Aorta (tissue), 5 donors: ENCODE results near the gene NDUFS7. TPM values are rescaled to one million over a fixed set of nuclear protein-coding genes. Genes with fewer than 3 reads are reported as not detected.

Experiments used
- ATAC-seq: fragments of 200-7000 bp; cut with Tn5 transposase; one replicate; pipeline ENCODE4 v1.9.1; 2022; ENCODE audit warnings: moderate library complexity; ENCODE audit not compliant: low FRiP score
- DNase-seq, 2 donors: peaks; one replicate each; pipeline ENCODE4 v3.0.0-alpha.2; 2020
- H3K27ac ChIP-seq, 2 donors: one replicate each; pipeline ENCODE4 v1.5.1; 2013; ENCODE audit warnings: low read length in 2 of 2, mild to moderate bottlenecking in 2 of 2, moderate library complexity in 2 of 2, control low read depth in 1 of 2, inconsistent platforms in 1 of 2, low read depth in 1 of 2
- H3K27me3 ChIP-seq, 2 donors: one replicate each; pipeline ENCODE4 v1.6.1; 2013; ENCODE audit warnings: control low read depth in 1 of 2, low read length in 1 of 2, mild to moderate bottlenecking in 1 of 2, moderate library complexity in 1 of 2; ENCODE audit not compliant: insufficient read depth in 2 of 2, control insufficient read depth in 1 of 2
- H3K36me3 ChIP-seq, 2 donors: one replicate each; pipeline ENCODE4 v1.6.1; 2013; ENCODE audit warnings: control low read depth in 1 of 2, low read length in 1 of 2, mild to moderate bottlenecking in 1 of 2; ENCODE audit not compliant: insufficient read depth in 2 of 2, control insufficient read depth in 1 of 2
- H3K4me1 ChIP-seq, 2 donors: one replicate each; pipeline ENCODE4 v1.6.1; 2013; ENCODE audit warnings: low read length in 2 of 2, control low read depth in 1 of 2, mild to moderate bottlenecking in 1 of 2, moderate library complexity in 1 of 2; ENCODE audit not compliant: insufficient read depth in 2 of 2, control insufficient read depth in 1 of 2
- H3K4me3 ChIP-seq, 2 donors: one replicate each; pipeline ENCODE4 v1.5.1; 2013; ENCODE audit warnings: low read length in 2 of 2, control low read depth in 1 of 2, mild to moderate bottlenecking in 1 of 2
- H3K9me3 ChIP-seq: one replicate; pipeline ENCODE4 v1.6.1; 2013; ENCODE audit warnings: mild to moderate bottlenecking, low read length; ENCODE audit not compliant: control insufficient read depth
- WGBS, 2 donors: extraction: QIAGEN DNeasy Blood & Tissue Kit; methylation state at CpG; one replicate each; pipeline ENCODE4 v1.1.7; 2013; 5-methylcytosine and 5-hydroxymethylcytosine counted together
- intact Hi-C, 2 donors: fragments of 100-400 bp; cut with DNase I; formaldehyde crosslinking; loops; one replicate each; pipeline versions ENCODE4 v1.14.2 to v1.15.0; 2022
- polyA plus RNA-seq, 2 donors: library from polyadenylated mRNA; stranded (reverse); fragments of 200-250 nt; gene quantifications; one replicate each; pipeline ENCODE4 v1.2.3, GENCODE V29; 2013
- total RNA-seq, 2 donors: library from RNA; stranded (reverse); fragmentation: NEBNext Ultra II Directional; extraction: Animal tissue kit (Norgen Biotek cat#: 25700); gene quantifications; one replicate each; pipeline ENCODE4 v1.2.1, GENCODE V29; 2021
- donor health status: healthy with polysubstance abuse.
- donor health status: Bipolar disorder and iron deficiency.
- donor health status: DM: no; HTN: no; CAD: no.
- donor health status: DM: no; HTN: no; CAD: no.
- donor health status: DM: yes; HTN: yes; CAD: no.

NDUFS7 gene
- total and polyA plus RNA-seq, 4 donors = 47.7 to 105 (median 60.2) TPM

DNA sequence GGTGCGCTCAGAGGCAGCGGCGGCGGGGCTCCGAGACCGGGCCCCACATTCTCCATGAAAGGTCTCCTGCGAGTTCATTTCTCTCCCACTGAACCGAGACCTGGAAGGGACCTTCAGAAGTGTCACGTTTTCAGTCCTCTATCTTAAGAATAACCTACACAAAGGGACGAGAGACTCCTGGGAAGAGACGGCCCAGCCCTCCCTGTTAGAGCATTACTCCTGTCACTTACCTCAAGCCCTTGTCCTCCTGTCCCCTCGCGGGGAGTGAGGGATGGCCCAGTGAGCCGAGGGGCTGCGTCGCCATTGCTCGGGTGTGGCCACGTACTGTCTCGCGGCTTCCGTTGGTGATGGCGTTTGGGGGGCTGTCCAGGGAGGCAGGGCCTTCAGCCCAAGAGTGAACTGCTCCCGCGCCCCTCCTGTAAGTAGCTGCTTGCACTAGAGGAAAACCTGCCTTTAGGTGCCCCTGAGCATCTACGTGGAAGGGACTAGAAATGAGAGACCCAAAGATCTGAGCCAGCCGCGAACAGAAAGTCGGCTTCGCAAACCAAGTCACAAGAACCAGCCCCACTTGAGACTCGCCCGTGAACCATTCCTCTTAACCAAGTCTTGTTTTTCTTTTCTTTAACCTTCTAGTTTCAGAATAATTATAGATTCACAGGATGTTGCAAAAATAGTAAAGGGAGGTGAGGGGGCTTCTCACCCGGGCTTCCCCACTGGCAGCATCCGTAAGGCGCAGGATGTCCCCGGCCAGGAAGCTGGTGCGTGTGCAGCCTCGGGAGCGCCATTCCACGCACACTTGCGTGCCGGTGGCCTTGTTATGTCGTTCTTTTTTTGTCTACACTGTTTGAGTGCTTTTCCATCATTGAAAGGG is 21.1 kb upstream of the NDUFS7 start:
- no peak for ATAC-seq
- Histone ChIP-seq H3K4me1 (no peaks in the 10 kb centered on the region), H3K36me3 (peaks cover 0 to 1% of the 10 kb centered on the region in 2 donors), H3K27ac (no peak overlapping the region), H3K9me3 (no peaks in the 10 kb centered on the region), H3K4me3 (no peak overlapping the region), H3K27me3 (no peaks in the 10 kb centered on the region)
- 92% methylated on average over 42 of the region's 42 CpGs for WGBS, 2 donors
- intact Hi-C loops = no loop called here
- DNase-seq = no peak

- no peaks in the 10 kb centered on the region for H3K27me3 ChIP-seq
- H3K4me3 ChIP-seq = no peak overlapping the region
- H3K36me3 ChIP-seq = no peaks in the 10 kb centered on the region
- H3K4me1 ChIP-seq = no peaks in the 10 kb centered on the region
- H3K27ac ChIP-seq = no peak overlapping the region
- 83 to 86% methylated on average over 10 of the region's 10 CpGs for WGBS, 2 donors
- DNase-seq (no peak), ATAC-seq (no peak)
- H3K9me3 ChIP-seq = no peaks in the 10 kb centered on the region
- intact Hi-C loops = no loop called here
These were observed 20.1 kb upstream of the NDUFS7 start for GRCh38 chr19:1363599-1363998.

GRCh38 chr19:1364070-1364704 is 19.5 kb upstream of the NDUFS7 start:
- intact Hi-C loops = no loop called here
- no peaks in the 10 kb centered on the region for H3K36me3 ChIP-seq
- DNase-seq = no peak
- H3K27ac ChIP-seq = no peak overlapping the region
- no peak for ATAC-seq
- H3K9me3 ChIP-seq = no peaks in the 10 kb centered on the region
- H3K4me1 ChIP-seq = no peaks in the 10 kb centered on the region
- H3K27me3 ChIP-seq = no peaks in the 10 kb centered on the region
- WGBS, 2 donors = 79 to 83% methylated on average over 15 of the region's 15 CpGs
- H3K4me3 ChIP-seq = no peak overlapping the region

DNA sequence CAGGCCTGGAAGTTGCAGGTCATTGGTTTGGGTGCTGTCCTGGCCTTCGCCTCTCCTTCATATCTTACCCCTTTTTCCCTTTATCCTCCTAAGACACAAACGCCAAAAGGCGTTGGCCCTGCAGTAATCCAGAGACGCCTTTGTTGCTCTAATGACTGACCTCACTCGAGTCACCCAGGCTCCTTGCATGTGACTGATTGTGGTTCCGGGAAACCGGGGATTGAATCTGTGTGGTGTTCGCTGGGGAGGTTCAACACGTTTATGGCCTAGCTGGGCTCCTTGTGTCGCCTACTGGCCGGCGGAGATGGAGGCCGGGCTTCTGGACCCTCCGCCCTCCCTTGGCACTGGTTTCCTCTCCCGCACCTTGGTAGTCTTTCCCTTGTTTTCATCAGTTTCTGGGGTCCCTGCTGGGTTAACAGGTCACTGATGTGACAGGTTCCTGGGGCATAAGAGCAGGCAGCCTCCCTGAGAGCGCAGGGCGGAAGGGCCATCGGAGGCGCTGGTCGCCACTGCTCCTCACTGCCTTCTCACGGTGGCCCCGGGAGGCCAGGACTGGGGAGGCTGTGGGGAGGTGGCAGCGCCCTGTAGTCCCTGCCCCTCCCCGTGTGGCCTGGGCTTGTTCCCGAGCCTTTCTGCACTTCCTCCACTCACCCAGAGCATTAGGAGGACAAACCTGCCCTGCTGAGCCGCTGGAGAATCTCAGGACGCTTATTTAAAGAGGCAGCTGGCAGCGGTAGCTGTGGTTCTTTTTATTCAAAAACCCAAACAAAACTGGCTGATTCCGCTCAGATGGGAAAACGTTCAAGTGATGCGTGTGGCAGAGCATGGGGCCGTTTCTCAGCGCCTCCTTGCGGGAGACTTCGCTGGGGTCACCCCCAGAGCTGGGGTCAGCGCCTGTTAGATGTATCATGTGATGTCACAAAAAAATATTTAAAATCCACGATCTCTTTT is 18.1 kb upstream of the NDUFS7 start:
- no peak for DNase-seq
- intact Hi-C loops = no loop called here
- no peaks in the 10 kb centered on the region for H3K9me3 ChIP-seq
- no peaks in the 10 kb centered on the region for H3K4me1 ChIP-seq
- no peak for ATAC-seq
- WGBS, 2 donors = 87 to 91% methylated on average over 37 of the region's 37 CpGs
- no peak overlapping the region for H3K4me3 ChIP-seq
- H3K27ac ChIP-seq = no peak overlapping the region
- peaks cover 0 to 4% of the 10 kb centered on the region in 2 donors for H3K36me3 ChIP-seq
- no peaks in the 10 kb centered on the region for H3K27me3 ChIP-seq

DNA sequence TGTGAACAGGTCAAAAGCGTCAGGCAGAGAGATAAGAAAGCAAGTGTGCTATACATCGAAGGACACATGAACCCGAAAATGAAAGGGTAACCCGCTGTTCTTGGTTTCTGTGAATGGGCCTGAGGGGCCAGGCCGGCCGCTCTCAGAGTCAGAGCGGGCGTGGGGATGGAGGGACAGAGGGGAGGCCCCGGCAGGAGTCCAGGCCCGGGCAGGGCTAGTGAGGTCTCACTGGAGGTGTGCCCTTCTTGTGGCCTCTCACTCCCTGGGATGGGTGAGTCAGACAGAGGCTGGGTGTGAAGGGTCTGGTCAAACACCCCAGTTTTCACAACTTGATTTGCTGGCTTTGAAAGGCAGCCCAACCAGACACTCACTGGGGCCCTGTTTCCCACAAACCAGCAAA is 17.4 kb upstream of the NDUFS7 start:
- no peak for DNase-seq
- Histone ChIP-seq H3K27me3 (no peaks in the 10 kb centered on the region), H3K36me3 (peaks cover 0 to 9% of the 10 kb centered on the region in 2 donors), H3K4me1 (no peaks in the 10 kb centered on the region), H3K9me3 (no peaks in the 10 kb centered on the region), H3K4me3 (no peak overlapping the region), H3K27ac (no peak overlapping the region)
- 94 to 97% methylated on average over 9 to 10 of the region's 10 CpGs for WGBS, 2 donors
- no peak for ATAC-seq
- intact Hi-C loops = no loop called here

- no peak overlapping the region for H3K4me3 ChIP-seq
- peak in 1 of 2 donors; percentile 70 for DNase-seq
- no peak for ATAC-seq
- H3K36me3 ChIP-seq = peaks cover 0 to 9% of the 10 kb centered on the region in 2 donors
- H3K9me3 ChIP-seq = no peaks in the 10 kb centered on the region
- no peaks in the 10 kb centered on the region for H3K4me1 ChIP-seq
- no peaks in the 10 kb centered on the region for H3K27me3 ChIP-seq
- intact Hi-C loops = no loop called here
- H3K27ac ChIP-seq = no peak overlapping the region
- WGBS, 2 donors = 68 to 73% methylated on average over 35 of the region's 35 CpGs
These were observed 16.5 kb upstream of the NDUFS7 start for GRCh38 chr19:1366899-1367870.

- Histone ChIP-seq H3K36me3 (peaks cover 0 to 21% of the 10 kb centered on the region in 2 donors), H3K4me3 (no peak overlapping the region), H3K27ac (no peak overlapping the region), H3K4me1 (no peaks in the 10 kb centered on the region), H3K9me3 (no peaks in the 10 kb centered on the region), H3K27me3 (no peaks in the 10 kb centered on the region)
- intact Hi-C loops = no loop called here
- 93 to 94% methylated on average over 18 of the region's 18 CpGs for WGBS, 2 donors
- no peak for DNase-seq
- ATAC-seq = no peak
These were observed 14.4 kb upstream of the NDUFS7 start for GRCh38 chr19:1369214-1369805.
